GM12801 (cell line): Measurements from ENCODE around the gene INTS15.

Experiments
- CTCF ChIP-seq: IDR thresholded peaks from one replicate; pipeline ENCODE4 v1.5.1; 2011; ENCODE audit warnings: control low read depth; ENCODE audit not compliant: insufficient read length; ENCODE audit errors: extremely low read depth

The INTS15 gene

DNA sequence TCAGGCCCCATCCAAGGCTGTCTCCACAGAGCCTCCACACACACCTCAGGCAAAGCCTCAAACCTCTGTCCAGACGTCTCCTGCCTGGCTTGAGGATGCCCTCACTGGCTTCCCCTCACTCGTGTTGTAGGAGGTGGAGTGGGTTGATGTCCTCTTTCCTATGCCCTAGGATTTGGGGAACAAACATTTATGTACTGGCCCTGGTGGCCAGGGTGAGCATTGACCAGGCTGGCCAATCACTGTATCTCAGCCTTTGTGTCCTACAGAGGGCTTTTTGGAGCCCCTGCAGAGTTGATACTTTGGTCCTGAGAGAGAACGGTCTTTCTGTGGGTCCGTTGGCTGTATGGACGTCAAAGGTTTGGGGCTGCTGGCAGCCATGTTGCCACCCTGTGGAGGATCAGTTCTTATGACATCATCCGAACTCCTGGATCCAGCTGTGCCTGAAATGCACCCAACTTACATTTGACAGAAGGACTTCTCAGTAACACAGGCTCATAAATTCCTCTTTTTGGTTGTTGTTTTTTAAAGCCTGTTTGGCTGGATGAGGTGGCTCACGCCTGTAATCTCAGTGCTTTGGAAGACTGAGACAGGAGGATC is 36.3 kb upstream of the INTS15 start:
- no peak for TF ChIP-seq CTCF

- no peak for TF ChIP-seq CTCF
Observed at GRCh38 chr7:6554848-6555247, 35.0 kb upstream of the INTS15 start.

DNA sequence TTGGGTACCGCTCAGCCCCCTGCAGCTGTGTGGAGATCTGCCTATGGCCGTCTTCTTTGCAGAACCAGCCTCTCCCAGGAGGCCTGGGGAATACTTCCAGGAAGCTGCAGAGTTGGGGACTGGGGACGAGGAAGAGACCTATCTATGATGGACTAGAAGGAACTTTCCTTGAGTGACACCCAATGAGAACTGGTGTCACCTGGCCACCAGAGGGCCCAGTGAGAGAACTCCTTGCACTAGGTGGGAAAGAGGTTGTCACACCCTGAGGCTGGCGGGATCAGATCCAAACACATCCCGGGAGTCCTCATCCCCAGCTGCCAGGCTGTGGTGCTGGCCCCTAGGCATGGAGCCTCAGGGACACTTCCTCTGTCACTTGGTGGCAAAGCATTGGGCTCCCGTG is 33.6 kb upstream of the INTS15 start:
- no peak for TF ChIP-seq CTCF

- TF ChIP-seq CTCF = no peak
Observed at GRCh38 chr7:6558837-6559236, 31.0 kb upstream of the INTS15 start.

- no peak for TF ChIP-seq CTCF
Observed at GRCh38 chr7:6559896-6560295, 29.9 kb upstream of the INTS15 start.

- no peak for TF ChIP-seq CTCF
Observed at GRCh38 chr7:6562106-6562505, 27.7 kb upstream of the INTS15 start.

- TF ChIP-seq CTCF = no peak
Observed at GRCh38 chr7:6563936-6564770, 25.7 kb upstream of the INTS15 start.
